GM19023 (cell line): ENCODE results near the gene VCAN.

Source experiments
- ATAC-seq: cut with Tn5 transposase; IDR thresholded peaks from one replicate; pipeline ENCODE4 v1.9.1; 2021; ENCODE audit warnings: mild to moderate bottlenecking, moderate library complexity; ENCODE audit not compliant: unreplicated experiment

VCAN gene

GRCh38 chr5:83494087-83494620 lies 22.6 kb downstream of the VCAN start:
- ATAC-seq: no peak

- ATAC-seq: no peak
Observed at GRCh38 chr5:83494666-83495065, 23.1 kb downstream of the VCAN start.

GRCh38 chr5:83496626-83497025 lies 25.1 kb downstream of the VCAN start:
- no peak for ATAC-seq

- no peak for ATAC-seq
Observed at GRCh38 chr5:83498585-83498984, 27.0 kb downstream of the VCAN start.

GRCh38 chr5:83503662-83504061 lies 32.1 kb downstream of the VCAN start:
- no peak for ATAC-seq

- ATAC-seq: no peak
Observed at GRCh38 chr5:83507431-83507830, 35.9 kb downstream of the VCAN start.

GRCh38 chr5:83509540-83509939 lies 38.0 kb downstream of the VCAN start:
- ATAC-seq: no peak

GRCh38 chr5:83510260-83510659 lies 38.7 kb downstream of the VCAN start:
- peak; percentile 83 for ATAC-seq

- ATAC-seq: no peak
Observed at GRCh38 chr5:83512061-83512745, 40.7 kb downstream of the VCAN start.

- ATAC-seq: no peak
Observed at GRCh38 chr5:83513081-83513480, 41.5 kb downstream of the VCAN start.

- no peak for ATAC-seq
Observed at GRCh38 chr5:83513491-83513890, 41.9 kb downstream of the VCAN start.

- no peak for ATAC-seq
Observed at GRCh38 chr5:83516377-83516776, 44.8 kb downstream of the VCAN start.

GRCh38 chr5:83517072-83517687 lies 45.6 kb downstream of the VCAN start:
- no peak for ATAC-seq

- ATAC-seq: no peak
Observed at GRCh38 chr5:83517688-83518085, 46.1 kb downstream of the VCAN start.

- ATAC-seq: no peak
Observed at GRCh38 chr5:83518319-83519061, 46.9 kb downstream of the VCAN start.

GRCh38 chr5:83522446-83522845 lies 50.9 kb downstream of the VCAN start:
- ATAC-seq: no peak

- no peak for ATAC-seq
Observed at GRCh38 chr5:83523929-83524328, 52.4 kb downstream of the VCAN start.

GRCh38 chr5:83524345-83524744 lies 52.8 kb downstream of the VCAN start:
- no peak for ATAC-seq

GRCh38 chr5:83524991-83525390 lies 53.4 kb downstream of the VCAN start:
- no peak for ATAC-seq

- ATAC-seq: no peak
Observed at GRCh38 chr5:83526289-83526688, 54.7 kb downstream of the VCAN start.

- ATAC-seq: no peak
Observed at GRCh38 chr5:83527221-83527620, 55.7 kb downstream of the VCAN start.
